Caco-2 (cell line): ENCODE results near the gene UNC80. TPM values are rescaled to one million over a fixed set of nuclear protein-coding genes. Genes with fewer than 3 reads are reported as not detected.

Source experiments
- BruUV-seq: library from RNA; stranded (reverse); fragments of 400-500 nt; replicated peaks from 2 replicates; lab custom pipeline; 2021; lab: Mats Ljungman, UMichigan
- CTCF ChIA-PET: fragments of 300-600 bp; sonication (Branson Sonifier 250); formaldehyde crosslinking; loops from one replicate; lab custom pipeline; 2022; ENCODE audit warnings: antibody characterized with exemption; lab: Charles Lee
- POLR2A ChIA-PET: fragments of 300-600 bp; sonication (Branson Sonifier 250); formaldehyde crosslinking; loops from one replicate; lab custom pipeline; 2022; ENCODE audit warnings: antibody characterized with exemption; lab: Charles Lee
- DNase-seq, 2 experiments: peaks; one replicate each; pipeline versions ENCODE4 v3.0.0 to v3.0.0-alpha.2; 2020 to 2022
- H3K27me3 ChIP-seq: replicated peaks from 2 replicates; pipeline ENCODE4 v1.6.0; 2011; ENCODE audit warnings: low read length; ENCODE audit not compliant: control insufficient read depth, insufficient read depth
- H3K36me3 ChIP-seq: 2 replicates; pipeline ENCODE4 v1.5.1; 2011; ENCODE audit warnings: low read length; ENCODE audit not compliant: control insufficient read depth, insufficient read depth
- H3K4me1 ChIP-seq: fragments of 250-450 bp; sonication (Bioruptor Pico); 2 replicates; pipeline ENCODE4 v1.5.1; 2020; ENCODE audit warnings: mild to moderate bottlenecking
- H3K4me3 ChIP-seq: 2 replicates; pipeline ENCODE4 v1.5.1; 2011; ENCODE audit warnings: low read depth, mild to moderate bottlenecking, control low read depth, low read length
- H3K9me3 ChIP-seq: fragments of 250-450 bp; sonication (Bioruptor Pico); 2 replicates; pipeline ENCODE4 v1.5.1; 2020; ENCODE audit warnings: mild to moderate bottlenecking, moderate library complexity
- H3K27ac Mint-ChIP-seq: one replicate; pipeline ENCODE4 v1.8.0; 2022; ENCODE audit warnings: mixed read lengths; ENCODE audit not compliant: unreplicated experiment
- H3K27me3 Mint-ChIP-seq: one replicate; pipeline ENCODE4 v1.8.0; 2022; ENCODE audit warnings: mixed read lengths; ENCODE audit not compliant: insufficient read depth, unreplicated experiment
- H3K36me3 Mint-ChIP-seq: one replicate; pipeline ENCODE4 v1.8.0; 2022; ENCODE audit warnings: mild to moderate bottlenecking, mixed read lengths; ENCODE audit not compliant: insufficient read depth, unreplicated experiment
- H3K4me1 Mint-ChIP-seq: one replicate; pipeline ENCODE4 v1.8.0; 2022; ENCODE audit warnings: low read depth, mixed read lengths; ENCODE audit not compliant: unreplicated experiment
- H3K4me3 Mint-ChIP-seq: one replicate; pipeline ENCODE4 v1.8.0; 2022; ENCODE audit warnings: mild to moderate bottlenecking, moderate library complexity, mixed read lengths; ENCODE audit not compliant: unreplicated experiment
- H3K9me3 Mint-ChIP-seq: one replicate; pipeline ENCODE4 v1.8.0; 2022; ENCODE audit warnings: mixed read lengths; ENCODE audit not compliant: unreplicated experiment
- CTCF ChIP-seq, 2 experiments: fragments of 200-600 bp in 1 of 2; IDR thresholded peaks; 1 replicate in 1 of 2; 2 replicates in 1 of 2; pipeline versions ENCODE4 v1.5.1 to v1.8.0; 2011 to 2022; ENCODE audit warnings: antibody characterized with exemption in 1 of 2, control low read depth in 1 of 2, inconsistent platforms in 1 of 2, low read depth in 1 of 2, low read length in 1 of 2, mild to moderate bottlenecking in 1 of 2, moderate library complexity in 1 of 2; ENCODE audit not compliant: insufficient read depth in 1 of 2, severe bottlenecking in 1 of 2, unreplicated experiment in 1 of 2
- intact Hi-C: fragments of 100-400 bp; cut with micrococcal nuclease; formaldehyde crosslinking; loops from one replicate; pipeline ENCODE4 v1.10.0; 2022; ENCODE audit not compliant: unreplicated experiment
- total RNA-seq: library from RNA; stranded (reverse); gene quantifications from 2 replicates; pipeline ENCODE4 v1.2.3, GENCODE V29; 2022

UNC80 gene
- total RNA-seq, 1 experiment from 2014 or later: not detected

- Histone ChIP-seq H3K4me1 (no peaks in the 10 kb centered on the region), H3K36me3 (no peaks in the 10 kb centered on the region), H3K4me3 (no peak overlapping the region), H3K27me3 (no peaks in the 10 kb centered on the region), H3K9me3 (no peaks in the 10 kb centered on the region)
- no peak for TF ChIP-seq CTCF (IDR thresholded peaks at IDR 0.05; ENCODE audit: insufficient read depth in 1 of 2, low read depth in 1 of 2, low read length in 1 of 2, severe bottlenecking in 1 of 2, unreplicated experiment in 1 of 2)
- Mint-ChIP-seq H3K36me3 (no peaks in the 10 kb centered on the region), H3K9me3 (no peaks in the 10 kb centered on the region), H3K27me3 (peaks cover 18% of the 10 kb centered on the region), H3K4me1 (no peaks in the 10 kb centered on the region), H3K27ac (no peak overlapping the region), H3K4me3 (no peak overlapping the region)
- ChIA-PET POLR2A (no interaction called here), CTCF (no interaction called here)
- intact Hi-C loops: no loop called here
- no peak for DNase-seq
- no TSS peak for BruUV-seq
These were observed 222.3 kb downstream of the UNC80 start for GRCh38 chr2:209993968-209994367.

GRCh38 chr2:209998596-209998995 is 227.0 kb downstream of the UNC80 start:
- Histone ChIP-seq H3K4me3 (no peak overlapping the region), H3K4me1 (peaks cover 4% of the 10 kb centered on the region), H3K27me3 (no peaks in the 10 kb centered on the region), H3K9me3 (no peaks in the 10 kb centered on the region), H3K36me3 (no peaks in the 10 kb centered on the region)
- no TSS peak for BruUV-seq
- H3K27me3 Mint-ChIP-seq: peaks cover 5% of the 10 kb centered on the region
- TF ChIP-seq CTCF (IDR thresholded peaks at IDR 0.05; ENCODE audit: insufficient read depth in 1 of 2, low read depth in 1 of 2, low read length in 1 of 2, severe bottlenecking in 1 of 2, unreplicated experiment in 1 of 2): no peak
- no peaks in the 10 kb centered on the region for H3K9me3 Mint-ChIP-seq
- no peak for DNase-seq
- intact Hi-C loops: no loop called here
- H3K4me3 Mint-ChIP-seq: no peak overlapping the region
- ChIA-PET CTCF (no interaction called here), POLR2A (no interaction called here)
- H3K4me1 Mint-ChIP-seq: peaks cover 5% of the 10 kb centered on the region
- H3K27ac Mint-ChIP-seq: no peak overlapping the region
- peaks cover 4% of the 10 kb centered on the region for H3K36me3 Mint-ChIP-seq

- H3K9me3 ChIP-seq: no peaks in the 10 kb centered on the region
- H3K4me1 Mint-ChIP-seq: peaks cover 15% of the 10 kb centered on the region
- ChIA-PET CTCF (no interaction called here), POLR2A (no interaction called here)
- peaks cover 13% of the 10 kb centered on the region for H3K36me3 Mint-ChIP-seq
- no peak overlapping the region for H3K27ac Mint-ChIP-seq
- BruUV-seq: no TSS peak
- peak overlapping the region; percentile 78 for H3K4me3 Mint-ChIP-seq
- H3K27me3 ChIP-seq: no peaks in the 10 kb centered on the region
- no peaks in the 10 kb centered on the region; the same call in 1 of the 2 replicates for H3K36me3 ChIP-seq
- peaks cover 11% of the 10 kb centered on the region for H3K4me1 ChIP-seq
- TF ChIP-seq CTCF (IDR thresholded peaks at IDR 0.05; ENCODE audit: insufficient read depth in 1 of 2, low read depth in 1 of 2, low read length in 1 of 2, severe bottlenecking in 1 of 2, unreplicated experiment in 1 of 2): no peak
- no peak for DNase-seq
- no peaks in the 10 kb centered on the region for H3K9me3 Mint-ChIP-seq
- intact Hi-C loops: no loop called here
- H3K27me3 Mint-ChIP-seq: no peaks in the 10 kb centered on the region
- H3K4me3 ChIP-seq: no peak overlapping the region
These were observed 229.1 kb downstream of the UNC80 start for GRCh38 chr2:210000464-210001324.
